BLaER1 treated with 17β-estradiol and CSF1 and Interleukin-3, amounts not matched to agents 10 nM and 100 nM (cell line): Measurements from ENCODE around the gene MPHOSPH9.

Source experiments
- H3K27ac ChIP-seq, 11 experiments: shearing (Covaris generic); formaldehyde crosslinking; 2 replicates each; pipeline ENCODE4 v1.8.1; 2022
- H3K27me3 ChIP-seq, 11 experiments: shearing (Covaris generic); formaldehyde crosslinking; 2 replicates each; pipeline ENCODE4 v1.8.1; 2022
- H3K36me3 ChIP-seq, 11 experiments: shearing (Covaris generic); formaldehyde crosslinking; 2 replicates each; pipeline ENCODE4 v1.8.1; 2022
- H3K4me1 ChIP-seq, 10 experiments: shearing (Covaris generic); formaldehyde crosslinking; 2 replicates each; pipeline ENCODE4 v1.8.1; 2022
- H3K4me2 ChIP-seq, 11 experiments: shearing (Covaris generic); formaldehyde crosslinking; 2 replicates each; pipeline ENCODE4 v1.8.1; 2022
- H3K4me3 ChIP-seq, 10 experiments: shearing (Covaris generic); formaldehyde crosslinking; 2 replicates each; pipeline ENCODE4 v1.8.1; 2022
- H3K9ac ChIP-seq, 11 experiments: shearing (Covaris generic); formaldehyde crosslinking; 2 replicates each; pipeline ENCODE4 v1.8.1; 2022
- H3K9me3 ChIP-seq, 11 experiments: shearing (Covaris generic); formaldehyde crosslinking; replicated peaks in 1 of 11; 2 replicates each; pipeline ENCODE4 v1.8.1; 2022
- H4K20me1 ChIP-seq, 11 experiments: shearing (Covaris generic); formaldehyde crosslinking; 2 replicates each; pipeline ENCODE4 v1.8.1; 2022
- Cebpa-rat ChIP-seq, 11 experiments: shearing (Covaris generic); IDR thresholded peaks; 2 replicates each; pipeline ENCODE4 v1.8.1; 2022

The MPHOSPH9 gene

GRCh38 chr12:123164710-123165261, 68.2 kb downstream of the MPHOSPH9 start:
- H3K9ac ChIP-seq: no peak overlapping the region
- no peak for TF ChIP-seq Cebpa-rat (IDR thresholded peaks at IDR 0.05)
- H3K36me3 ChIP-seq: peaks cover 58 to 91% (median 86%) of the 10 kb centered on the region in 11 experiments
- H3K27me3 ChIP-seq: no peaks in the 10 kb centered on the region
- H3K4me1 ChIP-seq: no peaks in the 10 kb centered on the region
- peaks cover 0 to 6% (median 0%) of the 10 kb centered on the region in 11 experiments; a peak in 2 of 22 replicates for H4K20me1 ChIP-seq
- no peak overlapping the region for H3K4me2 ChIP-seq
- H3K27ac ChIP-seq: no peak overlapping the region
- no peak overlapping the region for H3K4me3 ChIP-seq
- H3K9me3 ChIP-seq: no peaks in the 10 kb centered on the region

- Histone ChIP-seq H3K4me3 (no peak overlapping the region), H3K36me3 (peaks cover 58 to 91% (median 87%) of the 10 kb centered on the region in 11 experiments), H3K4me1 (no peaks in the 10 kb centered on the region), H3K27ac (no peak overlapping the region), H3K9ac (0 out of 22 replicates have a peak overlapping the region, but pooled peaks of 1 of the 11 experiments have one; percentile 31), H3K27me3 (no peaks in the 10 kb centered on the region), H3K9me3 (no peaks in the 10 kb centered on the region), H4K20me1 (peaks cover 0 to 6% (median 0%) of the 10 kb centered on the region in 11 experiments; a peak in 2 of 22 replicates), H3K4me2 (no peak overlapping the region)
- no peak for TF ChIP-seq Cebpa-rat (IDR thresholded peaks at IDR 0.05)
These were observed 68.7 kb downstream of the MPHOSPH9 start for GRCh38 chr12:123164222-123164621.

- Histone ChIP-seq H3K4me1 (no peaks in the 10 kb centered on the region), H3K9me3 (no peaks in the 10 kb centered on the region), H3K27ac (no peak overlapping the region), H3K4me2 (no peak overlapping the region), H4K20me1 (peaks cover 0 to 6% (median 0%) of the 10 kb centered on the region in 11 experiments; a peak in 2 of 22 replicates), H3K9ac (no peak overlapping the region), H3K27me3 (no peaks in the 10 kb centered on the region), H3K36me3 (peaks cover 58 to 99% (median 96%) of the 10 kb centered on the region in 11 experiments), H3K4me3 (no peak overlapping the region)
- TF ChIP-seq Cebpa-rat (IDR thresholded peaks at IDR 0.05): no peak
These were observed 69.7 kb downstream of the MPHOSPH9 start for GRCh38 chr12:123163227-123163626.

- no peak for TF ChIP-seq Cebpa-rat (IDR thresholded peaks at IDR 0.05)
- Histone ChIP-seq H3K9ac (no peak overlapping the region; a peak in 1 of 22 replicates), H4K20me1 (no peaks in the 10 kb centered on the region), H3K9me3 (no peaks in the 10 kb centered on the region), H3K36me3 (peaks cover 47 to 100% (median 89%) of the 10 kb centered on the region in 11 experiments), H3K4me1 (no peaks in the 10 kb centered on the region), H3K27ac (no peak overlapping the region), H3K27me3 (no peaks in the 10 kb centered on the region), H3K4me2 (no peak overlapping the region), H3K4me3 (no peak overlapping the region)
These were observed 72.0 kb downstream of the MPHOSPH9 start for GRCh38 chr12:123160801-123161487.

- Histone ChIP-seq H3K9ac (no peak overlapping the region), H3K4me3 (no peak overlapping the region), H3K36me3 (peaks cover 8 to 57% (median 34%) of the 10 kb centered on the region in 11 experiments), H3K4me1 (peaks cover 14 to 31% (median 24%) of the 10 kb centered on the region in 10 experiments), H4K20me1 (peaks cover 0 to 15% (median 0%) of the 10 kb centered on the region in 11 experiments; a peak in 5 of 22 replicates), H3K4me2 (no peak overlapping the region), H3K27me3 (peaks cover 26 to 34% (median 32%) of the 10 kb centered on the region in 11 experiments), H3K9me3 (no peaks in the 10 kb centered on the region), H3K27ac (no peak overlapping the region)
- no peak for TF ChIP-seq Cebpa-rat (IDR thresholded peaks at IDR 0.05)
These were observed 79.0 kb downstream of the MPHOSPH9 start for GRCh38 chr12:123153906-123154305.

- no peak overlapping the region for H3K27ac ChIP-seq
These were observed 80.1 kb downstream of the MPHOSPH9 start for GRCh38 chr12:123152833-123153232.

GRCh38 chr12:123151457-123152454, 81.2 kb downstream of the MPHOSPH9 start:
- Histone ChIP-seq H3K4me3 (peak overlapping the region; percentile 66 to 82 (median 77)), H3K9me3 (no peaks in the 10 kb centered on the region), H3K4me1 (peaks cover 30 to 52% (median 42%) of the 10 kb centered on the region in 10 experiments), H3K27ac (peak overlapping the region; percentile 27 to 75 (median 69); a peak in 20 of 22 replicates), H3K9ac (peak overlapping the region; percentile 70 to 88 (median 81)), H3K36me3 (peaks cover 8 to 36% (median 23%) of the 10 kb centered on the region in 11 experiments), H3K27me3 (peaks cover 32 to 49% (median 44%) of the 10 kb centered on the region in 11 experiments), H4K20me1 (peaks cover 0 to 23% (median 0%) of the 10 kb centered on the region in 11 experiments; a peak in 6 of 22 replicates), H3K4me2 (peak overlapping the region; percentile 83 to 100 (median 99))
- TF ChIP-seq Cebpa-rat (IDR thresholded peaks at IDR 0.05): no peak

More at GRCh38 chr12:123152833-123153232, 80.1 kb downstream of the MPHOSPH9 start:
- no peak overlapping the region for H3K9ac ChIP-seq
- no peak overlapping the region for H3K4me3 ChIP-seq
- H3K4me2 ChIP-seq: no peak overlapping the region; a peak in 1 of 22 replicates
- H3K36me3 ChIP-seq: peaks cover 8 to 46% (median 27%) of the 10 kb centered on the region in 11 experiments
- TF ChIP-seq Cebpa-rat (IDR thresholded peaks at IDR 0.05): no peak
- peaks cover 23 to 41% (median 34%) of the 10 kb centered on the region in 10 experiments for H3K4me1 ChIP-seq
- H3K27me3 ChIP-seq: peaks cover 32 to 45% (median 43%) of the 10 kb centered on the region in 11 experiments
- no peaks in the 10 kb centered on the region for H3K9me3 ChIP-seq
- peaks cover 0 to 21% (median 0%) of the 10 kb centered on the region in 11 experiments; a peak in 6 of 22 replicates for H4K20me1 ChIP-seq

GRCh38 chr12:123150744-123151456, 82.0 kb downstream of the MPHOSPH9 start, which contains the start of gene PITPNM2:
TSS of gene PITPNM2 (minus strand) at chr12:123151090. CDS start at chr12:123034590, 116,500 bp downstream.
- Histone ChIP-seq H3K9ac (peak within 1 kb of the TSS; percentile 70 to 88 (median 81)), H3K4me1 (peaks cover 30 to 55% (median 42%) of the 10 kb centered on the region in 10 experiments), H3K27me3 (peaks cover 32 to 49% (median 44%) of the 10 kb centered on the region in 11 experiments), H3K27ac (peak within 1 kb of the TSS; percentile 27 to 75 (median 69); a peak in 20 of 22 replicates), H3K4me2 (peak within 1 kb of the TSS; percentile 83 to 100 (median 99)), H4K20me1 (peaks cover 0 to 23% (median 0%) of the 10 kb centered on the region in 11 experiments; a peak in 6 of 22 replicates), H3K36me3 (peaks cover 8 to 27% (median 17%) of the 10 kb centered on the region in 11 experiments; a peak in 21 of 22 replicates), H3K9me3 (no peaks in the 10 kb centered on the region), H3K4me3 (peak within 1 kb of the TSS; percentile 66 to 82 (median 77))
- TF ChIP-seq Cebpa-rat (IDR thresholded peaks at IDR 0.05): no peak
